AG10803 (cell line): Measurements from ENCODE around the gene COMT.

Experiments
- DNase-seq: peaks from one replicate; pipeline ENCODE4 v3.0.0; 2010; ENCODE audit warnings: low read depth
- H3K4me3 ChIP-seq: 2 replicates; pipeline ENCODE4 v1.5.1; 2011; ENCODE audit warnings: mild to moderate bottlenecking, low read length, control low read depth
- CTCF ChIP-seq: conservative IDR thresholded peaks from 2 replicates; pipeline ENCODE4 v1.5.1; 2011; ENCODE audit warnings: mild to moderate bottlenecking, low read length, control low read depth, inconsistent platforms

Gene COMT

GRCh38 chr22:19897726-19898125 lies 43.8 kb upstream of the COMT start:
- H3K4me3 ChIP-seq: no peak overlapping the region
- DNase-seq: no peak
- no peak for TF ChIP-seq CTCF

- TF ChIP-seq CTCF: no peak
- no peak for DNase-seq
- no peak overlapping the region for H3K4me3 ChIP-seq
These were observed 43.4 kb upstream of the COMT start for GRCh38 chr22:19898145-19898544.

- no peak overlapping the region for H3K4me3 ChIP-seq
- DNase-seq: no peak
- TF ChIP-seq CTCF: no peak
These were observed 42.6 kb upstream of the COMT start for GRCh38 chr22:19898831-19899567.

- no peak for DNase-seq
- H3K4me3 ChIP-seq: no peak overlapping the region
- TF ChIP-seq CTCF: no peak
These were observed 40.7 kb upstream of the COMT start for GRCh38 chr22:19900707-19901436.

- no peak for TF ChIP-seq CTCF
- no peak for DNase-seq
- no peak overlapping the region for H3K4me3 ChIP-seq
These were observed 39.9 kb upstream of the COMT start for GRCh38 chr22:19901577-19902244.

GRCh38 chr22:19902245-19902715 lies 39.3 kb upstream of the COMT start:
- no peak for DNase-seq
- no peak for TF ChIP-seq CTCF
- no peak overlapping the region for H3K4me3 ChIP-seq
